B cell (primary cell): ENCODE measurements around the gene KLK10. TPM values are rescaled to one million over a fixed set of nuclear protein-coding genes. Genes with fewer than 3 reads are reported as not detected.

Source experiments
- ATAC-seq: fragments of 200-7000 bp; cut with Tn5 transposase; one replicate; pipeline ENCODE4 v1.10.0; 2021; ENCODE audit warnings: low read depth, mild to moderate bottlenecking, moderate number of reproducible peaks, moderate library complexity
- CTCF ChIA-PET: fragments of 350-600 bp; sonication (Branson Sonifier 250); formaldehyde crosslinking; loops from one replicate; lab custom pipeline; 2021; ENCODE audit warnings: antibody characterized with exemption, inconsistent platforms; lab: Charles Lee
- POLR2A ChIA-PET: fragments of 350-600 bp; sonication (Branson Sonifier 250); formaldehyde crosslinking; loops from one replicate; lab custom pipeline; 2021; ENCODE audit warnings: antibody characterized with exemption; lab: Charles Lee
- DNase-seq: peaks from one replicate; pipeline ENCODE4 v3.0.0; 2013
- H2AFZ ChIP-seq: 2 replicates; pipeline ENCODE4 v1.6.1; 2012; ENCODE audit warnings: mild to moderate bottlenecking, low read depth, low read length; ENCODE audit not compliant: insufficient read depth, poor library complexity, severe bottlenecking
- H3K27ac ChIP-seq, 2 donors: 1 replicate in 1 of 2; 2 replicates in 1 of 2; pipeline ENCODE4 v1.5.1; 2012 to 2013; ENCODE audit warnings: low read length in 2 of 2, mild to moderate bottlenecking in 2 of 2, moderate library complexity in 1 of 2
- H3K27me3 ChIP-seq, 4 experiments: fragments of 200-600 bp in 1 of 4; sonication (generic) in 1 of 4; replicated peaks in 1 of 4; 1 replicate in 2 of 4; 2 replicates in 2 of 4; pipeline versions ENCODE4 v1.6.1 to v1.7.0; 2013 to 2016; ENCODE audit warnings: low read length in 3 of 4, mild to moderate bottlenecking in 2 of 4, mixed read lengths in 1 of 4, moderate library complexity in 1 of 4; ENCODE audit not compliant: insufficient read depth in 4 of 4, control insufficient read depth in 3 of 4; ENCODE audit errors: control extremely low read depth in 1 of 4
- H3K36me3 ChIP-seq, 2 experiments: replicated peaks in 1 of 2; 1 replicate in 1 of 2; 2 replicates in 1 of 2; pipeline versions ENCODE4 v1.6.1 to v1.7.1; 2013; ENCODE audit warnings: low read length in 1 of 2; ENCODE audit not compliant: insufficient read depth in 2 of 2, control insufficient read depth in 1 of 2; ENCODE audit errors: control extremely low read depth in 1 of 2, extremely low read depth in 1 of 2
- H3K4me1 ChIP-seq, 2 donors: fragments of 200-600 bp in 1 of 2; sonication (generic) in 1 of 2; 1 replicate in 1 of 2; 2 replicates in 1 of 2; pipeline versions ENCODE4 v1.5.1 to v1.6.1; 2013 to 2017; ENCODE audit warnings: low read length in 2 of 2; ENCODE audit not compliant: control insufficient read depth in 2 of 2, insufficient read depth in 2 of 2
- H3K4me2 ChIP-seq: replicated peaks from 2 replicates; pipeline ENCODE3; 2012; ENCODE audit warnings: mild to moderate bottlenecking, low read depth, low read length; ENCODE audit not compliant: poor library complexity, severe bottlenecking
- H3K4me3 ChIP-seq, 5 experiments: fragments of 200-600 bp in 1 of 5; sonication (generic) in 1 of 5; 1 replicate in 3 of 5; 2 replicates in 2 of 5; pipeline versions ENCODE4 v1.5.1 to v1.7.0; 2011 to 2016; ENCODE audit warnings: low read length in 4 of 5, mild to moderate bottlenecking in 4 of 5, low read depth in 2 of 5, control low read depth in 1 of 5, moderate library complexity in 1 of 5; ENCODE audit not compliant: insufficient read depth in 1 of 5; ENCODE audit errors: control extremely low read depth in 1 of 5, extremely low read depth in 1 of 5
- H3K79me2 ChIP-seq: fragments of 200-600 bp; sonication (generic); one replicate; pipeline ENCODE4 v1.6.0; 2016; ENCODE audit warnings: low read length; ENCODE audit not compliant: control insufficient read depth, insufficient read depth
- H3K9ac ChIP-seq: fragments of 200-600 bp; sonication (generic); 2 replicates; pipeline ENCODE4 v1.6.1; 2017; ENCODE audit warnings: mild to moderate bottlenecking, low read length, moderate library complexity
- H3K9me3 ChIP-seq, 3 donors: one replicate each; pipeline versions ENCODE4 v1.6.1 to v1.7.1; 2013; ENCODE audit warnings: low read length in 2 of 3; ENCODE audit not compliant: control insufficient read depth in 2 of 3, insufficient read depth in 1 of 3; ENCODE audit errors: control extremely low read depth in 1 of 3
- H4K20me1 ChIP-seq: 2 replicates; pipeline ENCODE4 v1.6.0; 2012; ENCODE audit warnings: mild to moderate bottlenecking, low read length; ENCODE audit not compliant: insufficient read depth, control insufficient read depth, poor library complexity, severe bottlenecking
- H3K27ac Mint-ChIP-seq: one replicate; pipeline ENCODE4 v1.8.0; 2021; ENCODE audit warnings: mixed read lengths
- H3K27me3 Mint-ChIP-seq: one replicate; pipeline ENCODE4 v1.8.0; 2021; ENCODE audit warnings: mixed read lengths
- H3K4me1 Mint-ChIP-seq: one replicate; pipeline ENCODE4 v1.8.0; 2021; ENCODE audit warnings: mixed read lengths
- H3K4me3 Mint-ChIP-seq: one replicate; pipeline ENCODE4 v1.8.0; 2021; ENCODE audit warnings: mixed read lengths
- H3K9me3 Mint-ChIP-seq: one replicate; pipeline ENCODE4 v1.8.0; 2022; ENCODE audit warnings: mixed read lengths; ENCODE audit not compliant: insufficient read depth
- CTCF ChIP-seq: fragments of 200-600 bp; IDR thresholded peaks from one replicate; pipeline ENCODE4 v1.8.0; 2022; ENCODE audit warnings: antibody characterized with exemption, mild to moderate bottlenecking
- EZH2 ChIP-seq: IDR thresholded peaks from 2 replicates; pipeline ENCODE4 v1.6.1; 2012; ENCODE audit warnings: borderline replicate concordance, low read depth, mild to moderate bottlenecking, moderate library complexity, low read length; ENCODE audit not compliant: insufficient read depth, poor library complexity, severe bottlenecking
- WGBS: methylation state at CpG from one replicate; pipeline ENCODE4 v1.1.5; 2013; ENCODE audit warnings: missing lambda C conversion rate; ENCODE audit not compliant: insufficient coverage; 5-methylcytosine and 5-hydroxymethylcytosine counted together
- intact Hi-C: fragments of 100-400 bp; cut with micrococcal nuclease; formaldehyde crosslinking; loops from one replicate; pipeline ENCODE4 v1.10.0; 2022
- polyA plus RNA-seq: library from polyadenylated mRNA; depleted of rRNA; stranded (reverse); fragments of >200 nt; gene quantifications from 2 replicates; pipeline ENCODE4 v1.2.3, GENCODE V29; 2012
- total RNA-seq, 2 donors: library from RNA; stranded (reverse); fragments of 120-200 nt in 1 of 2; gene quantifications; 1 replicate in 1 of 2; 2 replicates in 1 of 2; pipeline versions ENCODE4 v1.2.3 to v1.2.4, GENCODE V29; 2013 to 2022

KLK10 gene
- total and polyA plus RNA-seq, 2 donors (not counting 1 experiment from before 2014, with no cell fraction given): not detected

GRCh38 chr19:51024924-51025323, 5.4 kb upstream of the KLK10 start:
- peaks cover 0 to 2% (median 0%) of the 10 kb centered on the region in 3 donors for H3K9me3 ChIP-seq
- no peak overlapping the region for H3K4me2 ChIP-seq
- Mint-ChIP-seq H3K9me3 (no peaks in the 10 kb centered on the region), H3K4me3 (no peak overlapping the region), H3K4me1 (peaks cover under 1% of the 10 kb centered on the region), H3K27me3 (peaks cover 34% of the 10 kb centered on the region), H3K27ac (no peak overlapping the region)
- intact Hi-C loops: loop anchor here (5.0 kb wide), 1 partner anchor 637 kb away; no protein-coding TSS in a partner anchor
- no peak overlapping the region for H3K27ac ChIP-seq
- no peak overlapping the region for H3K9ac ChIP-seq
- no peaks in the 10 kb centered on the region for H4K20me1 ChIP-seq
- H3K36me3 ChIP-seq: no peaks in the 10 kb centered on the region
- H3K4me1 ChIP-seq: no peaks in the 10 kb centered on the region
- WGBS: 90% methylated on average over 2 of the region's 5 CpGs
- ATAC-seq (no peak), DNase-seq (no peak)
- H2AFZ ChIP-seq: no peak overlapping the region
- TF ChIP-seq EZH2: no peak
- TF ChIP-seq CTCF: no peak
- CTCF ChIA-PET: no interaction called here
- POLR2A ChIA-PET: no interaction called here
- H3K4me3 ChIP-seq: no peak overlapping the region
- peaks cover 0 to 3% (median under 1%) of the 10 kb centered on the region in 4 experiments for H3K27me3 ChIP-seq
- no peaks in the 10 kb centered on the region for H3K79me2 ChIP-seq

DNA sequence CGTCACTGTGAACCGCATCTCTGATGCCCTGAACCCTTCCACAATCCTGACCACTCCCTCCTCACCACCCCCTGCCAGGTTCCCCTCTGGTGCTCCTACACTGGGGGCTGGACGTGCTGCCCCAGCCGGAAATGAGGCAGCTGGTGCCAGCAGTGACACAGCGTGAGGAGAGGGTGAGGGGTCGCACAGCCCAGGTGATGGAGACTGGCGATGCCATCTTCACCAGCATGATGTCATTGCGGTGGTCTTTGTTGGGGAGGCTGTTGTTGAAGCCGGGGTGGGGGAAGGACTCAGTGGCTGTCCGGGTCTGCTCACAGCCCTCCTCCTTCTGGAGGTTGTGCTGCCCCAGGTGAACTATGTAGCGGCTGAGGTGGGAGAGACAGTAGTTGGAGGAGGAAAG, 4.4 kb upstream of the KLK10 start:
- no peak overlapping the region for H3K27ac Mint-ChIP-seq
- H3K4me1 Mint-ChIP-seq: peaks cover 2% of the 10 kb centered on the region
- intact Hi-C loops: loop anchor here (5.0 kb wide), 1 partner anchor 638 kb away; no protein-coding TSS in a partner anchor
- no peaks in the 10 kb centered on the region for H3K79me2 ChIP-seq
- H3K4me3 Mint-ChIP-seq: no peak overlapping the region
- no peaks in the 10 kb centered on the region for H3K36me3 ChIP-seq
- peaks cover 0 to 11% (median 4%) of the 10 kb centered on the region in 4 experiments for H3K27me3 ChIP-seq
- H4K20me1 ChIP-seq: no peaks in the 10 kb centered on the region
- no peak overlapping the region for H2AFZ ChIP-seq
- no peak for TF ChIP-seq EZH2
- TF ChIP-seq CTCF: no peak
- ChIA-PET CTCF (no interaction called here), POLR2A (no interaction called here)
- H3K4me3 ChIP-seq: no peak overlapping the region
- H3K27me3 Mint-ChIP-seq: peaks cover 33% of the 10 kb centered on the region
- 74% methylated on average over 10 of the region's 11 CpGs for WGBS
- H3K4me1 ChIP-seq: peaks cover 0 to 4% of the 10 kb centered on the region in 2 donors
- no peak overlapping the region for H3K27ac ChIP-seq
- H3K9me3 ChIP-seq: peaks cover 0 to 5% (median 0%) of the 10 kb centered on the region in 3 donors
- no peak overlapping the region for H3K4me2 ChIP-seq
- H3K9ac ChIP-seq: no peak overlapping the region
- no peaks in the 10 kb centered on the region for H3K9me3 Mint-ChIP-seq
- ATAC-seq: no peak
- no peak for DNase-seq
